ENCODE measurements around the gene TCP10L.
"Not testable (repeated sequence)": the region's sequence is repeated elsewhere in the genome, so short reads cannot be mapped to it uniquely, and the experiment has no call there.

TCP10L gene

GRCh38 chr21:32587120-32587519 lies 1.8 kb upstream of the TCP10L start:
- no peak for DNase-seq (ENCODE audit: low read depth in 2 of 3, low spot score in 2 of 3)

DNA sequence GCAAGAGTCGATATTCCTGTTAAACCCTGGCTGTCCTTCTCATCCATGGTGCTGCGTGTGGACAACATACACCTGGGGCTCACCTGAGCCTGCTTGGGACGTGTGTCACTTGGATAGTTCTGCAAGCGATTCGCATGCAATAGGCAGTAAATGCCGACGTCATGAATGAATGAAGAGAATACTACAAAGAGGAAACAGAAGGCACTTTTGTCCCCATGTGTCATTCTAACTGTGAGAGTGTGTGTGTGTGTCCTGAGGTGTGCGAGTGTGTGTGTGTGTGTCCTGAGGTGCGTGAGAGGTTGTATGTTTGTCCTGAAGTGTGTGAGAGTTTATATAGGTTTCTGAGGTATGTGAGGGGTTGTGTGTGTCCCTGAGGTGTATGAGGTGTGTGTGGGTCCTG lies 647 bp upstream of the TCP10L start:
- DNase-seq (ENCODE audit: low read depth in 2 of 3, low spot score in 2 of 3) = no peak

- DNase-seq (ENCODE audit: low read depth in 2 of 3, low spot score in 2 of 3) = no peak
These were observed 851 bp downstream of the TCP10L start for GRCh38 chr21:32584472-32584871.

DNA sequence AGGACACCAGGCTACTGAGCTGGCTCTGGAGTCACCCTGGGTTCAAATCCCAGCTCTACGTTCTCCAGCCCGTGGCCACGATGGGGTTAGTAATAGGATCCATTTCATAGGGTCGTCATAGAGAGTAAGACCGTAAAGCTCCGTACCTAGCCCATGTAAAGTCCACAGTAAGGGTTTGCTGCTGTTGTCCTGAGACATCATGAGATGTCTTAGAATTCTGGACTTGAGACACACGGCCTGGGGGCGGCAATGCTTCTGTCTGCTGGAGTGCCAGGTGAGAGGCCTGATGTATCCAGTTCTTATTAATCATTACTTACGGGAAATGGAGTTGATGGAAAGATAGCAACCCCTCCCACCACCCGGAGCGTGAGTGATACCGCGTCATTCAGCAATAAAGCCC lies 3.6 kb downstream of the TCP10L start:
- DNase-seq (ENCODE audit: low read depth in 2 of 3, low spot score in 2 of 3) = no peak

GRCh38 chr21:32580949-32581348 lies 4.4 kb downstream of the TCP10L start:
- DNase-seq (ENCODE audit: low read depth in 2 of 3, low spot score in 2 of 3) = no peak

- DNase-seq (ENCODE audit: low read depth in 2 of 3, low spot score in 2 of 3) = no peak
These were observed 7.1 kb downstream of the TCP10L start for GRCh38 chr21:32578107-32578691.

- no peak for DNase-seq (ENCODE audit: low read depth in 2 of 3, low spot score in 2 of 3)
These were observed 9.3 kb downstream of the TCP10L start for GRCh38 chr21:32576011-32576410.

DNA sequence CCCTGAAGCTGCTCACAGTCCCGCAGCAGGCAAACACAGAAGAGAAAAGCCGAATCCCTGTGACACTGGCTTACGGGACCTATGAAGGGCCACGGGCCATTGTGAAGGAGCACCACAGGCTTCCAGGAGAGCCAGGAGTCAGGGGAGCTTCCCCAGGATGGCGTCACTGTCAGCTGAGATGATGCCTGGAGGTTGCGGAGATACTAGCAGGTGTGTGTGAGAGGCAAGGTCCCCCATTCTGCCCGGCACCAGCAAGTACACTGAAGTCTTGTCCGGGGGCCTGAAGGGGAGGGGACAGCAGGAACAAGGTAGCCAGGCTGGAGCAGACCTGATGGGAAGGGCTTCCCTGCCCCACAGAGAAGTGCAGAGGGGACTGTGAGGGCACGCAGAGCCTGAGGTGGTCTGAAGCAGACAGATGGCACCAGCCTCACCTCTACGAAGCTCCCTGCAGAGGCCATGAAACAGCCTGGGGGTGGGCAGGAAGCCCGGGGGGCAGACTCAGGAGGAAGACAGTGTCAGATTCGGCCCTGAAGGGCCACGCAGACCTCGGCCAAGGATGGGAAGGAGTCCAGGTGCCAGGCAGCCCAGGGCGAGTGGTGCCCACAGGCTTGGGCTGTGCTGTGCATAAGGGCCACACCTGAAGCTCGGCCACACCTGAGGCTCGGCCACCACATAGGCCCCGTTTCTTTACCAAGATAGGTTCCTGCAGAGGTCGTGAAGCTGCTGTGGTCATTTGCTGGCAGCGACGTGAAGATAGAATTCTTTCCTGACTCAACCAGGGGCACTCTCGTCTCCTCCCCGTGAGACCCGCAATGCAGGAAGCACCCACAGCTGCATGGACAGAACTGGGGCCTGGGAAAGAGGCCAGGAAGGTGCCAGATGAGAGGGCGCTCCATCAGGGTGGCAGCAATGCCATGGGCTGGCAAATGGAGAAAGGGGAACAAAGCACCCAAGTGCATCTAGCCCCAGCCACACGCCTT lies 10.1 kb downstream of the TCP10L start:
- no peak for DNase-seq (ENCODE audit: low read depth in 2 of 3, low spot score in 2 of 3)

GRCh38 chr21:32572574-32573420 lies 12.5 kb downstream of the TCP10L start:
- no peak for DNase-seq (ENCODE audit: low read depth in 2 of 3, low spot score in 2 of 3)

DNA sequence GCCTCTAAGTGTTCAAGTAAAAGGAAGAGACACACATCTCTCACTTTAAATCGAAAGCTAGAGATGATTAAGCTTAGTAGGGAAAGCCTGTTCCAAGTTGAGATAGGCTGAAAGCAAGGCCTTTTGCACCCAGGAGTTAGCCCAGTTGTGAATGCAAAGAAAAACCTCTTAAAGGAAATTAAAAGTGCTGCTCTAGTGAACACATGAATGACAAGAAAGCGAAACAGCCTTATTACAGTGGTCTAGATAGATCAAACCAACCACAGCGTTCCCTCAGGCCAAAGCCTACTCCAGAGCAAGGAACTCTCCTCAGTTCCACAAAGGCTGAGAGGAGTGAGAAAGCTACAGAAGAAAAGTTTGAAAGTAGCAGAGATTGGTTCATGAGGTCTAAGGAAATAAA lies 14.9 kb downstream of the TCP10L start:
- DNase-seq (ENCODE audit: low read depth in 2 of 3, low spot score in 2 of 3) = no peak

DNA sequence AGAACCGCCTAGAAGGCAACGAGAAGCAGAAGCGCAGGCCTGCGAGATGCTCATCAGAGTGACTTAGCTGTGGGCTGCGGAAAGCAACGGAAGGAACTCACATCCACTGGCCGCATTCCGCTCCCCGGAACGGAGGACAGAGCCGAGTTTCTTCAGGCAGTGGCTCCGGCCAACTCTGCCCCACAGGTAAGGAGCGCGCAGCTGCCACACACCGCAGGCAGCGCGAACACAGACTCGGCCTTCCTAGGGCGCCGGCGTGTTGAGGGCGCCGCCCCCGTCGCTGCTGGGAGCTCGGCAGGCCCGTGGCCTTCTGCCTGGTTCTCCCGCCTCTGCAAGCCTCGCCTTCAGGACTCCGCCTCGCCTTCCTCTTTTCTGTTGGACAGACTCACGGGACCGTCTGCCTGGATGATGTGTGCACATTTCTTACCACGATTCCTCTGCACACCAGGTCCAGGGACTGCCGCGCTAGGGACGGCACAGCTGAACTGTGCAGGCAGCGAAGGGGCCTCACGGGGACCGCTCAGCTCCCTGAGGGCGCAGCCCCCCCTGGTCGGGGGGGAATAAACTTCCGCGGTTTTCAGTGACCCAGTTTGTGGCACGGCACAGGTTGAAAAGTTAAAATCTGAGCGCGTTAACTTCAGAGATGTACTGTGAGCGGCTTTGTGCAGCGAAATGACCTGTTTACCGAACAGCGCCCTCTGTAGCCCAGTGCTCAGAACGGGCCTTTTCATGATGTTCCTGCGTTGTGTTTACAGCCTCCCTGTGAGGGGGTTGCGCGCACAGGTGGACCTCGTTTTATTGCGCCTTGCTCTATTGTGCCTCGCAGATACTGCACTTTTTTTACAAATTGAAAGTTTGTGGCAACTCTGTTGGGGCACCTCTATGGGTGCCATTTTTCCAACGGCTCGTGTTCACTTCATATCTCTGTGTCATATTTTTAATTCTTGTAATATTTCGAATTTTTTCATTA lies 15.8 kb downstream of the TCP10L start:
- peak; percentile 47 to 59 (median 50) for DNase-seq (ENCODE audit: low read depth in 2 of 3, low spot score in 2 of 3)

- DNase-seq (ENCODE audit: low read depth in 2 of 3, low spot score in 2 of 3) = no peak
These were observed 17.7 kb downstream of the TCP10L start for GRCh38 chr21:32567626-32568025.

GRCh38 chr21:32566741-32567389 lies 18.5 kb downstream of the TCP10L start:
- DNase-seq (ENCODE audit: low read depth in 2 of 3, low spot score in 2 of 3) = no peak

GRCh38 chr21:32565856-32566465 lies 19.4 kb downstream of the TCP10L start:
- DNase-seq (ENCODE audit: low read depth in 2 of 3, low spot score in 2 of 3) = no peak

DNA sequence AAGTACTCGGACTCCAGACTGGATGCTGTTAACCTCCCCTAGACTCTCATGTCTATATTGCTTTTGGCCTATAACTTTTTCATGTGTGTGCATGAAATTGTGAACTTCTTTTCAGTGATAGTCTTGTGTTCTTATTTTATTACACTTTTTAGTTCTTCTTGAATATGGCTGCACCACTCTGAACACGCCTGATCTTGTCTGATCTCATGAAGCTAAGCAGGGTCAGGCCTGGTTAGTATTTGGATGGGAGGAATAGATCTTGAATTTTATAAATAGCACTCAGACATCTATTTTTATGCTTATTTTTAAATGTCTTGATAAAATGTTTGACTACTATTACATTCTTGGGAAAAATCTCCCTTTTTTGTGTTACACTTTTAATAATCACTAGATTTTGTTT lies 22.4 kb downstream of the TCP10L start:
- DNase-seq (ENCODE audit: low read depth in 2 of 3, low spot score in 2 of 3) = no peak

GRCh38 chr21:32562426-32562825 lies 22.9 kb downstream of the TCP10L start:
- no peak for DNase-seq (ENCODE audit: low read depth in 2 of 3, low spot score in 2 of 3)

DNA sequence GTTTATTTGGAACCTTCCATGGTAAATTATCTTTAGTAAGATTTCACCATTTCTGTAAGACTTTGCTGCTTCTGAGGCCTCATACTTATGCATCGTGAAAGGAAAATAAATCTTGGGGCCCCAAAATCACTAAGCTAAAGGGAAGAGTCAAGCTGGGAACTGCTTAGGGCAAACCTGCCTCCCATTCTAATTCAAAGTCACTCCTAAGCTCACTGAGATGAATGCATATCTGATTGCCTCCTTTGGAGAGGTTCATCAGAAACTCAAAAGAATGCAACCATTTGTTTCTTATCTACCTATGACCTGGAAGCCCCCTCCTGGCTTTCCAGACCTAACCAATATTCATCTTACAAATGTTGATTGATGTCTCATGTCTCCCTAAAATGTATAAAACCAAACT lies 23.8 kb downstream of the TCP10L start:
- DNase-seq (ENCODE audit: low read depth in 2 of 3, low spot score in 2 of 3) = not testable (repeated sequence)

GRCh38 chr21:32560896-32561295 lies 24.4 kb downstream of the TCP10L start:
- DNase-seq (ENCODE audit: low read depth in 2 of 3, low spot score in 2 of 3) = no peak

DNA sequence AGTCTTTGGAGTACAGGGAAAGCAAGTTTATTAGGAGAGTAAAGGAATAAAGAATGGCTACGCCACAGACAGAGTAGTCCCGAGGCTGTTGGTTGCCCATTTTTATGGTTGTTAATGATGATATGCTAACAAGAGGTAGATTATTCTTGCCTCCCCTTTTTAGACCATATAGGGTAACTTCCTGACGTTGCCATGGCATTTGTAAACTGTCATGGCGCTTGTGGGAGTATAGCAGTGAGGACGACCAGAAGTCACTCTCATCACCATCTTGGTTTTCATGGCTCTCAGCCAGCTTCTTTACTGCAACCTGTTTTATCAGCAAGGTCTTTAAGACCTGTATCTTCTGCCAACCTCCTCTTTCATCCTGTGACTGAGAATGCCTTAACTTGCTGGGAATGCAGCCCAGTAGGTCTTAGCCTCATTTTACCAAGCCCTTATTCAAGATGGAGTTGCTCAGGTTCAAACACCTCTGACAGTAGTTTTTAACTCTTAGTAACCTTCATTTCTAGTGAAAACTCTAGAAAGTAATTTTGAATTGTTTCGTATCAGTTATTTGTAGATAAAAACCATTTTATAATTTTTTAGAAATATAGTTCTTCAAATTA lies 26.2 kb downstream of the TCP10L start:
- no peak for DNase-seq (ENCODE audit: low read depth in 2 of 3, low spot score in 2 of 3)
